Nephron progenitor cell (in vitro differentiated cells): ENCODE data around the gene HLA-DMB.
"Not testable (repeated sequence)": the region's sequence is repeated elsewhere in the genome, so short reads cannot be mapped to it uniquely, and the experiment has no call there.

Experiments
- DNase-seq: peaks from one replicate; pipeline ENCODE4 v3.0.0; 2021
- H3K27ac Mint-ChIP-seq: 2 replicates; pipeline ENCODE4 v1.8.0; 2021; ENCODE audit warnings: mild to moderate bottlenecking, moderate library complexity, mixed read lengths
- H3K27me3 Mint-ChIP-seq: 2 replicates; pipeline ENCODE4 v1.8.0; 2021; ENCODE audit warnings: mild to moderate bottlenecking, low read depth, mixed read lengths; ENCODE audit not compliant: poor library complexity
- H3K36me3 Mint-ChIP-seq: 2 replicates; pipeline ENCODE4 v1.8.0; 2021; ENCODE audit warnings: low read depth, mixed read lengths
- H3K4me1 Mint-ChIP-seq: 2 replicates; pipeline ENCODE4 v1.8.0; 2021; ENCODE audit warnings: mixed read lengths
- H3K4me3 Mint-ChIP-seq: 2 replicates; pipeline ENCODE4 v1.8.0; 2021; ENCODE audit warnings: mild to moderate bottlenecking, moderate library complexity, mixed read lengths
- H3K9me3 Mint-ChIP-seq: 2 replicates; pipeline ENCODE4 v1.8.0; 2021; ENCODE audit warnings: mild to moderate bottlenecking, moderate library complexity, mixed read lengths
- CTCF ChIP-seq: fragments of 200-600 bp; sonication (generic); IDR thresholded peaks from 2 replicates; pipeline ENCODE4 v1.5.0; 2021; ENCODE audit warnings: antibody characterized with exemption

Gene HLA-DMB

GRCh38 chr6:32943864-32944649 lies 3.2 kb upstream of the HLA-DMB start:
- H3K36me3 Mint-ChIP-seq: no peaks in the 10 kb centered on the region
- H3K4me1 Mint-ChIP-seq: peaks cover 74% of the 10 kb centered on the region
- peaks cover 11% of the 10 kb centered on the region for H3K27me3 Mint-ChIP-seq
- no peak for TF ChIP-seq CTCF
- DNase-seq: no peak
- H3K4me3 Mint-ChIP-seq: no peak overlapping the region
- H3K9me3 Mint-ChIP-seq: peaks cover 6% of the 10 kb centered on the region
- no peak overlapping the region for H3K27ac Mint-ChIP-seq

GRCh38 chr6:32942555-32943123 lies 1.8 kb upstream of the HLA-DMB start:
- DNase-seq, H3K36me3 Mint-ChIP-seq, H3K27ac Mint-ChIP-seq, H3K4me3 Mint-ChIP-seq, H3K9me3 Mint-ChIP-seq: not testable (repeated sequence)
- H3K4me1 Mint-ChIP-seq: peaks cover 60% of the 10 kb centered on the region
- H3K27me3 Mint-ChIP-seq: peaks cover 11% of the 10 kb centered on the region

- DNase-seq: peak; percentile 13
These were observed 463 bp upstream of the HLA-DMB start for GRCh38 chr6:32941214-32941768.

GRCh38 chr6:32938494-32938893 lies 2.3 kb downstream of the HLA-DMB start:
- no peak for TF ChIP-seq CTCF
- H3K27ac Mint-ChIP-seq: no peak overlapping the region
- no peaks in the 10 kb centered on the region for H3K9me3 Mint-ChIP-seq
- no peak overlapping the region for H3K4me3 Mint-ChIP-seq
- peaks cover 56% of the 10 kb centered on the region for H3K4me1 Mint-ChIP-seq
- H3K36me3 Mint-ChIP-seq: no peaks in the 10 kb centered on the region
- no peak for DNase-seq
- H3K27me3 Mint-ChIP-seq: peaks cover 18% of the 10 kb centered on the region

More at GRCh38 chr6:32941214-32941768, 463 bp upstream of the HLA-DMB start:
- peaks cover 6% of the 10 kb centered on the region for H3K9me3 Mint-ChIP-seq
- peak overlapping the region; percentile 74 for H3K4me3 Mint-ChIP-seq
- H3K36me3 Mint-ChIP-seq: no peaks in the 10 kb centered on the region
- peaks cover 14% of the 10 kb centered on the region for H3K27me3 Mint-ChIP-seq
- peak overlapping the region; percentile 96 for H3K27ac Mint-ChIP-seq
- no peak for TF ChIP-seq CTCF
- H3K4me1 Mint-ChIP-seq: peaks cover 71% of the 10 kb centered on the region

GRCh38 chr6:32937230-32937633 lies 3.6 kb downstream of the HLA-DMB start:
- H3K4me1 Mint-ChIP-seq: peaks cover 43% of the 10 kb centered on the region
- no peak for DNase-seq
- H3K27ac Mint-ChIP-seq: no peak overlapping the region
- no peaks in the 10 kb centered on the region for H3K36me3 Mint-ChIP-seq
- H3K9me3 Mint-ChIP-seq: no peaks in the 10 kb centered on the region
- no peak for TF ChIP-seq CTCF
- H3K4me3 Mint-ChIP-seq: no peak overlapping the region
- H3K27me3 Mint-ChIP-seq: peaks cover 18% of the 10 kb centered on the region

GRCh38 chr6:32936239-32937152 lies 4.3 kb downstream of the HLA-DMB start:
- TF ChIP-seq CTCF: no peak
- H3K36me3 Mint-ChIP-seq: no peaks in the 10 kb centered on the region
- no peak overlapping the region for H3K4me3 Mint-ChIP-seq
- no peaks in the 10 kb centered on the region for H3K9me3 Mint-ChIP-seq
- peaks cover 17% of the 10 kb centered on the region for H3K27me3 Mint-ChIP-seq
- peaks cover 36% of the 10 kb centered on the region for H3K4me1 Mint-ChIP-seq
- DNase-seq: no peak
- no peak overlapping the region for H3K27ac Mint-ChIP-seq
